Measurements from ENCODE around the gene RABL3. TPM values are rescaled to one million over a fixed set of nuclear protein-coding genes. Genes with fewer than 3 reads are reported as not detected.

Gene RABL3
- total RNA-seq, 4 donors from 2014 or later = 9.3 to 14.8 (median 12.6) TPM

GRCh38 chr3:120713262-120713661, 29.1 kb downstream of the RABL3 start:
- H3K9me3 ChIP-seq = no peaks in the 10 kb centered on the region
- no peak overlapping the region for H3K27ac ChIP-seq
- no peaks in the 10 kb centered on the region for H3K27me3 ChIP-seq
- TF ChIP-seq EP300 (IDR thresholded peaks at IDR 0.05) (no peak), POLR2AphosphoS5 (IDR thresholded peaks at IDR 0.05) (no peak), CTCF (IDR thresholded peaks at IDR 0.05) (no peak), POLR2A (IDR thresholded peaks at IDR 0.05) (no peak)
- no peaks in the 10 kb centered on the region for H3K4me1 ChIP-seq
- peaks cover 3% of the 10 kb centered on the region for H3K36me3 ChIP-seq
- no peak for DNase-seq (ENCODE audit: low spot score in 2 of 2)
- no peak overlapping the region for H3K4me3 ChIP-seq

GRCh38 chr3:120710369-120710768, 31.9 kb downstream of the RABL3 start:
- TF ChIP-seq EP300 (IDR thresholded peaks at IDR 0.05) (no peak), CTCF (IDR thresholded peaks at IDR 0.05) (no peak), POLR2AphosphoS5 (IDR thresholded peaks at IDR 0.05) (no peak), POLR2A (IDR thresholded peaks at IDR 0.05) (no peak)
- 91% methylated on average over 1 of the region's 1 CpG for whole genome bisulfite sequencing
- H3K36me3 ChIP-seq = peaks cover 5% of the 10 kb centered on the region
- no peaks in the 10 kb centered on the region for H3K4me1 ChIP-seq
- H3K9me3 ChIP-seq = no peaks in the 10 kb centered on the region
- H3K27ac ChIP-seq = no peak overlapping the region
- no peaks in the 10 kb centered on the region for H3K27me3 ChIP-seq
- no peak for DNase-seq (ENCODE audit: low spot score in 2 of 2)
- no peak overlapping the region for H3K4me3 ChIP-seq

- peaks cover 20% of the 10 kb centered on the region for H3K36me3 ChIP-seq
- H3K27me3 ChIP-seq = no peaks in the 10 kb centered on the region
- no peak for DNase-seq (ENCODE audit: low spot score in 2 of 2)
- H3K4me3 ChIP-seq = no peak overlapping the region
- no peak overlapping the region for H3K27ac ChIP-seq
- no peaks in the 10 kb centered on the region for H3K9me3 ChIP-seq
- no peaks in the 10 kb centered on the region for H3K4me1 ChIP-seq
- TF ChIP-seq CTCF (IDR thresholded peaks at IDR 0.05) (no peak), EP300 (IDR thresholded peaks at IDR 0.05) (no peak), POLR2AphosphoS5 (IDR thresholded peaks at IDR 0.05) (no peak), POLR2A (IDR thresholded peaks at IDR 0.05) (no peak)
Measured at GRCh38 chr3:120708408-120708807, 33.9 kb downstream of the RABL3 start.

GRCh38 chr3:120706950-120707349, 35.4 kb downstream of the RABL3 start:
- DNase-seq (ENCODE audit: low spot score in 2 of 2) = no peak
- no peaks in the 10 kb centered on the region for H3K27me3 ChIP-seq
- no peak overlapping the region for H3K4me3 ChIP-seq
- peaks cover 29% of the 10 kb centered on the region for H3K36me3 ChIP-seq
- H3K4me1 ChIP-seq = no peaks in the 10 kb centered on the region
- no peak overlapping the region for H3K27ac ChIP-seq
- no peak for TF ChIP-seq POLR2A (IDR thresholded peaks at IDR 0.05)
- TF ChIP-seq POLR2AphosphoS5 (IDR thresholded peaks at IDR 0.05) = no peak
- no peak for TF ChIP-seq EP300 (IDR thresholded peaks at IDR 0.05)
- TF ChIP-seq CTCF (IDR thresholded peaks at IDR 0.05) = no peak
- no peaks in the 10 kb centered on the region for H3K9me3 ChIP-seq

GRCh38 chr3:120705884-120706582, 36.3 kb downstream of the RABL3 start:
- Histone ChIP-seq H3K9me3 (no peaks in the 10 kb centered on the region), H3K27me3 (no peaks in the 10 kb centered on the region), H3K4me1 (no peaks in the 10 kb centered on the region), H3K27ac (no peak overlapping the region), H3K4me3 (no peak overlapping the region), H3K36me3 (peaks cover 29% of the 10 kb centered on the region)
- TF ChIP-seq POLR2A (IDR thresholded peaks at IDR 0.05) (no peak), POLR2AphosphoS5 (IDR thresholded peaks at IDR 0.05) (no peak), EP300 (IDR thresholded peaks at IDR 0.05) (no peak), CTCF (IDR thresholded peaks at IDR 0.05) (no peak)
- WGBS = 90% methylated on average over 5 of the region's 5 CpGs
- no peak for DNase-seq (ENCODE audit: low spot score in 2 of 2)
